Esophagus muscularis mucosa (tissue), 4 donors: ENCODE results near the gene COMMD1. TPM values are rescaled to one million over a fixed set of nuclear protein-coding genes. Genes with fewer than 3 reads are reported as not detected.
"Not testable (repeated sequence)": the region's sequence is repeated elsewhere in the genome, so short reads cannot be mapped to it uniquely, and the experiment has no call there.

ENCODE experiments used
- DNase-seq: peaks from one replicate; pipeline ENCODE4 v3.0.0-alpha.2; 2017; ENCODE audit errors: extremely low spot score
- H3K27ac ChIP-seq, 4 donors: fragments of 200-600 bp; sonication (generic); replicated peaks in 1 of 4; 1 replicate in 3 of 4; 2 replicates in 1 of 4; pipeline ENCODE4 v1.5.1; 2016 to 2019; ENCODE audit warnings: mild to moderate bottlenecking in 1 of 4
- H3K27me3 ChIP-seq, 4 donors: fragments of 200-600 bp; sonication (generic); one replicate each; pipeline versions ENCODE4 v1.5.1 to v1.6.0; 2016 to 2019
- H3K36me3 ChIP-seq, 4 donors: fragments of 200-600 bp; sonication (generic); one replicate each; pipeline ENCODE4 v1.5.1; 2016 to 2019
- H3K4me1 ChIP-seq, 4 donors: fragments of 200-600 bp; sonication (generic); one replicate each; pipeline ENCODE4 v1.5.1; 2016 to 2019
- H3K4me3 ChIP-seq, 4 donors: fragments of 200-600 bp; sonication (generic); 1 replicate in 2 of 4; 2 replicates in 2 of 4; pipeline ENCODE4 v1.5.1; 2016 to 2019; ENCODE audit warnings: mild to moderate bottlenecking in 4 of 4, moderate library complexity in 1 of 4
- H3K9me3 ChIP-seq, 4 donors: fragments of 200-600 bp; sonication (generic); 1 replicate in 3 of 4; 2 replicates in 1 of 4; pipeline ENCODE4 v1.5.1; 2016 to 2019
- CTCF ChIP-seq, 3 experiments: fragments of 200-600 bp in 2 of 3; fragments of 450-650 bp in 1 of 3; sonication (generic) in 2 of 3; IDR thresholded peaks; one replicate each; pipeline ENCODE4 v1.5.1; 2017 to 2019; ENCODE audit warnings: antibody characterized with exemption in 3 of 3, mild to moderate bottlenecking in 2 of 3, moderate library complexity in 1 of 3
- EP300 ChIP-seq: sonication (generic); formaldehyde crosslinking; IDR thresholded peaks from one replicate; pipeline ENCODE4 v1.6.1; 2017; ENCODE audit warnings: antibody characterized with exemption
- POLR2A ChIP-seq: fragments of 450-650 bp; IDR thresholded peaks from one replicate; pipeline ENCODE4 v1.6.1; 2017; ENCODE audit warnings: antibody characterized with exemption, moderate library complexity, mild to moderate bottlenecking, low read depth
- POLR2AphosphoS5 ChIP-seq, 2 donors: sonication (generic); formaldehyde crosslinking; IDR thresholded peaks; one replicate each; pipeline ENCODE4 v1.6.1; 2017; ENCODE audit warnings: antibody characterized with exemption in 2 of 2
- WGBS: methylation state at CpG from one replicate; pipeline ENCODE4 v1.1.5; 2018; 5-methylcytosine and 5-hydroxymethylcytosine counted together
- intact Hi-C: fragments of 100-400 bp; cut with DNase I; formaldehyde crosslinking; loops from one replicate; pipeline ENCODE4 v1.15.1; 2023
- total RNA-seq, 4 donors: library from RNA; depleted of rRNA; stranded (reverse); fragments of >200 nt; gene quantifications; one replicate each; pipeline versions ENCODE4 v1.1.0 to v1.2.1, GENCODE V29; 2016

Gene COMMD1
- total RNA-seq, 4 donors from 2014 or later: 25.1 to 42.4 (median 37.2) TPM

DNA sequence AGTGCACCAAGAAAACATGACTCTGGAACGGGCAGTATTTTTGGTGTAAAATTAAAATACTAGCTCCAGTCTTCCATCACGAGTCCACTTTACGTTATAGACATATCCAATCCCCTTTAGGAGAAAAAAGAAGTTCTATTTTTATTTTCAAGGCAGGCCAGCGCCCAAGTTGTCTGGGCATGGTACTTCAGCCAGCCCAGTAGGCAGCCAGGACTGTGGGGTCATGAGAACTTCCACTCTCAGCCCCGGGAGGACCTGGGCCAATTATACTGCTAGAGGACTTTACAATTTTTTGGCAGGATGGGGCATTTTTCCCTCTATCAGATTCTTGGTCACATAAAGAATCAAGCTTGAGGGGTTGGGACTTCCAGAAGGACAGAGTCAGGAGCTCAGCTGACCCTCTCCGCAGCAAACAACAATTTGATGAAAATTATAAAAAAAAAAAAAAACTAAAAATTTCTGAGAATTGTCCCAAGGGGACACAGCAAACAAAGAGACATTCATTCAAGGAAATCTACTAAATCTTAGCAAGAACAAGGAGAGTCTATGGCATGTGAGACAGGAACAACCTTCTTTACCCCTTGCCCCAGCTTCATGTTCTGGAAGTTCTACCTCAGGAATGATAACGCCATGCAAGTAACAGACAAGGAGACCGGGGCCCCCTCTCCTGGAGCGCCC is 253.1 kb downstream of the COMMD1 start:
- Histone ChIP-seq H3K9me3 (peaks cover 0 to 7% (median 0%) of the 10 kb centered on the region in 4 donors), H3K36me3 (no peaks in the 10 kb centered on the region), H3K27ac (no peak overlapping the region), H3K4me3 (no peak overlapping the region), H3K27me3 (no peaks in the 10 kb centered on the region), H3K4me1 (peaks cover 0 to 9% (median 0%) of the 10 kb centered on the region in 4 donors)
- no peak for TF ChIP-seq CTCF (IDR thresholded peaks at IDR 0.05)
- no peak for TF ChIP-seq EP300
- no peak for TF ChIP-seq POLR2AphosphoS5 (IDR thresholded peaks at IDR 0.05)
- TF ChIP-seq POLR2A: no peak
- no peak for DNase-seq
- intact Hi-C loops: no loop called here
- WGBS: 84% methylated on average over 9 of the region's 9 CpGs

DNA sequence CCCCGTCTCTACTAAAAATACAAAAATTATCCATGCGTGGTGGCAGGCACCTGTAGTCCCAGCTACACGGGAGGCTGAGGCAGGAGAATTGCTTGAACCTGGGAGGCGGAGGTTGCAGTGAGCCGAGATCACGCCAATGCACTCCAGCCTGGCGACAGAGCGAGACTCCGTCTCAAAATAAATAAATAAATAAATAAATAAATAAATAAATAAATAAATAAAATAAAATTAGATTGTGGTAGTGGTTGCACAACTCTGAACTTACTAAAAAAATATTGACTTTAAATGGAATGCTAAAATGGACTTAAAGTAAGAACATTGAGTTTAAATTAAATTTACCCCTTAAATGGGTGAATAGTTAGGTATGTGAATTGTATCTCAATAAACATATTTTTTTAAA is 255.2 kb downstream of the COMMD1 start:
- peaks cover 0 to 15% (median 0%) of the 10 kb centered on the region in 4 donors for H3K4me1 ChIP-seq
- H3K27ac ChIP-seq, intact Hi-C loops, H3K36me3 ChIP-seq, H3K9me3 ChIP-seq, H3K27me3 ChIP-seq, H3K4me3 ChIP-seq, DNase-seq: not testable (repeated sequence)
- 98% methylated on average over 9 of the region's 9 CpGs for WGBS

DNA sequence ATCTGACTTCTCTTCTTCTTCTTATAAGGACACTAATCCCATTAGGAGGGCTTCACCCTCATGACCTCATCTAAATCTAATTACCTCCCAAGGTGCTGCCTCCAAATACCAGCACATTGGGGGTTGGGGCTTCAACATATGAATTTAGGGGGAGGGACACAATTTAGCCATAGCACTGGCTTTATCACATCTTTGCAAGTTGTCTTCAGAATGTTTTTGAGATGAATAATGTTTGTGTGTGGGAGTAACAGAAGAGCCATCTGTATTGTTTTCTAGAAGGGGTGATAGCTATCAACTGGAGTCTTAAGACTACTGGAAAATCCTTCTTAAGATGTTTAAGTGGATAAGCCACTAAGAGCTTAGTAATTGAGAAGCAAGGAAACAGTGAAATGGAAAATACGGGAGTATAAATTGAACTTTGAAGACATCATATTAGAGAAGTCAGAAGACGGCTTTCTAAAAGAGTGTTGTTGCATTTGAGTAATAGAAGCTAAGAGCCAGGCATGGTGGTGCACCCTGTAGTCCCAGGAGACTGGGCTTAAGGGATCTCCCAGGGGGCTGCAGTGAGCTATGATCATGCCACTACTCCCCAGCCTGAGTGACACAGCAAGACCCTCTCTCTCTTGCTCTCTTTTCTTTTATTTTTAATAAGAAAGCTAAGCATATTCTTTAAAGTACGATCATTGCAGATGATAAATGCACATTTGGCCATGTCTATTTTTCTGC is 257.8 kb downstream of the COMMD1 start:
- no peaks in the 10 kb centered on the region for H3K9me3 ChIP-seq
- H3K27me3 ChIP-seq: no peaks in the 10 kb centered on the region
- intact Hi-C loops: no loop called here
- no peak overlapping the region for H3K27ac ChIP-seq
- TF ChIP-seq POLR2A: no peak
- TF ChIP-seq POLR2AphosphoS5 (IDR thresholded peaks at IDR 0.05): no peak
- TF ChIP-seq CTCF (IDR thresholded peaks at IDR 0.05): no peak
- TF ChIP-seq EP300: no peak
- peaks cover 0 to 11% (median 0%) of the 10 kb centered on the region in 4 donors for H3K4me1 ChIP-seq
- no peak for DNase-seq
- no peak overlapping the region for H3K4me3 ChIP-seq
- no peaks in the 10 kb centered on the region for H3K36me3 ChIP-seq
- WGBS: 92% methylated on average over 3 of the region's 3 CpGs

- H3K4me1 ChIP-seq: peaks cover 0 to 9% (median 0%) of the 10 kb centered on the region in 4 donors
- intact Hi-C loops: no loop called here
- H3K27ac ChIP-seq: no peak overlapping the region
- no peaks in the 10 kb centered on the region for H3K27me3 ChIP-seq
- TF ChIP-seq EP300 (no peak), POLR2A (no peak), CTCF (IDR thresholded peaks at IDR 0.05) (no peak), POLR2AphosphoS5 (IDR thresholded peaks at IDR 0.05) (no peak)
- no peaks in the 10 kb centered on the region for H3K36me3 ChIP-seq
- H3K9me3 ChIP-seq: no peaks in the 10 kb centered on the region
- H3K4me3 ChIP-seq: no peak overlapping the region
- WGBS: 67% methylated on average over 2 of the region's 2 CpGs
- DNase-seq: no peak
These were observed 258.4 kb downstream of the COMMD1 start for GRCh38 chr2:62163834-62164233.

DNA sequence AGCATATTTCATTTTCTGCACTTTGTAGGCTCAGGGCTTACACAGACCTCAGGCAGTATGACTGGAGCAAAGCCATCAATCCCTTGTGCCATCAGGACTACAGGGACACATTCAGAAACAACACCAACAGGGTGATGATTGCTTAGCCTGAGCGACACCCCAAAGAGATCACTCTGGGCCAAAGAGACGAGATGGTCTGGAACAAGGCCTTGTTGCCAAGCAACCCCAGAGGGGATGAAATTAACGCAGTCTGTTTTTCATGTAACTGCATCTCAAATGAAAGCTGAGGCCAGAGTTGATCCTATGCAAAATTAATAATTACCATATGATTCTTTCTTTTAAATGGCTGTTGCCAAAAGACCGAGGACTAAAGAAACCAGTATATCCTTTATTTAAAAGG is 270.3 kb downstream of the COMMD1 start:
- Histone ChIP-seq H3K27ac (no peak overlapping the region), H3K9me3 (no peaks in the 10 kb centered on the region), H3K4me3 (no peak overlapping the region), H3K36me3 (no peaks in the 10 kb centered on the region), H3K27me3 (no peaks in the 10 kb centered on the region), H3K4me1 (peaks cover 0 to 18% (median 6%) of the 10 kb centered on the region in 4 donors)
- intact Hi-C loops: no loop called here
- WGBS: 83% methylated on average over 4 of the region's 4 CpGs
- no peak for DNase-seq
- TF ChIP-seq POLR2AphosphoS5 (IDR thresholded peaks at IDR 0.05): no peak
- TF ChIP-seq CTCF (IDR thresholded peaks at IDR 0.05): no peak
- no peak for TF ChIP-seq EP300
- no peak for TF ChIP-seq POLR2A
